ENCODE data around the gene SPTB. TPM values are rescaled to one million over a fixed set of nuclear protein-coding genes. Genes with fewer than 3 reads are reported as not detected.

SPTB gene
- polyA plus RNA-seq, 1 donor (not counting 4 experiments of a cell fraction or from before 2014, with no cell fraction given), result not detected

- no peaks in the 10 kb centered on the region for H3K9me3 ChIP-seq (ENCODE audit: control insufficient read depth, low read depth, low read length)
- H3K4me3 ChIP-seq (ENCODE audit: control insufficient read depth in 2 of 3, extremely low read depth in 1 of 3, insufficient read depth in 2 of 3, low read depth in 1 of 3, low read length in 3 of 3), result peak overlapping the region; percentile 4 to 61 (median 43)
- no peaks in the 10 kb centered on the region for H3K79me2 ChIP-seq (ENCODE audit: control insufficient read depth, insufficient read depth, low read length)
- H3K36me3 ChIP-seq (ENCODE audit: control insufficient read depth in 2 of 2, extremely low read depth in 1 of 2, insufficient read depth in 2 of 2, low read length in 2 of 2), result no peaks in the 10 kb centered on the region
- peaks cover 59% of the 10 kb centered on the region for H3K27me3 ChIP-seq (ENCODE audit: control insufficient read depth, extremely low read depth, insufficient read depth, low read length)
- FAIRE-seq, result peak; percentile 52
- H3K4me1 ChIP-seq (ENCODE audit: control insufficient read depth, extremely low read depth, insufficient read depth, low read length), result peaks cover 4% of the 10 kb centered on the region
- H3K27ac ChIP-seq (ENCODE audit: control insufficient read depth, insufficient read depth, low read length), result no peak overlapping the region
- H3K4me2 ChIP-seq (ENCODE audit: control insufficient read depth, extremely low read depth, insufficient read depth, low read depth, low read length), result peak overlapping the region; percentile 77
- no peaks in the 10 kb centered on the region for H3K9me1 ChIP-seq (ENCODE audit: control insufficient read depth, extremely low read depth, insufficient read depth, low read length)
- no peaks in the 10 kb centered on the region for H4K20me1 ChIP-seq (ENCODE audit: control insufficient read depth, extremely low read depth, insufficient read depth, low read length)
- H2AFZ ChIP-seq (ENCODE audit: control insufficient read depth, low read length), result no peak overlapping the region
- no peak for DNase-seq (ENCODE audit: low read depth, low spot score)
- TF ChIP-seq EZH2 (IDR thresholded peaks at IDR 0.05; ENCODE audit: low read length) (peak; percentile 73), CTCF (optimal IDR thresholded peaks at IDR 0.05 in 1 of 3, IDR thresholded peaks at IDR 0.05 in 1 of 3, conservative IDR thresholded peaks at IDR 0.05 in 1 of 3; ENCODE audit: extremely low read depth in 1 of 3, insufficient read depth in 2 of 3, low read length in 3 of 3) (no peak)
- no peak overlapping the region for H3K9ac ChIP-seq (ENCODE audit: control insufficient read depth, extremely low read depth, insufficient read depth, low read length)
- dilution Hi-C loops (cut with MboI; ENCODE audit: extremely low pct_ligation_motif_present, low sequenced_read_pairs), result no loop called here
Observed at GRCh38 chr14:64880221-64881121, 764 bp upstream of the SPTB start.

DNA sequence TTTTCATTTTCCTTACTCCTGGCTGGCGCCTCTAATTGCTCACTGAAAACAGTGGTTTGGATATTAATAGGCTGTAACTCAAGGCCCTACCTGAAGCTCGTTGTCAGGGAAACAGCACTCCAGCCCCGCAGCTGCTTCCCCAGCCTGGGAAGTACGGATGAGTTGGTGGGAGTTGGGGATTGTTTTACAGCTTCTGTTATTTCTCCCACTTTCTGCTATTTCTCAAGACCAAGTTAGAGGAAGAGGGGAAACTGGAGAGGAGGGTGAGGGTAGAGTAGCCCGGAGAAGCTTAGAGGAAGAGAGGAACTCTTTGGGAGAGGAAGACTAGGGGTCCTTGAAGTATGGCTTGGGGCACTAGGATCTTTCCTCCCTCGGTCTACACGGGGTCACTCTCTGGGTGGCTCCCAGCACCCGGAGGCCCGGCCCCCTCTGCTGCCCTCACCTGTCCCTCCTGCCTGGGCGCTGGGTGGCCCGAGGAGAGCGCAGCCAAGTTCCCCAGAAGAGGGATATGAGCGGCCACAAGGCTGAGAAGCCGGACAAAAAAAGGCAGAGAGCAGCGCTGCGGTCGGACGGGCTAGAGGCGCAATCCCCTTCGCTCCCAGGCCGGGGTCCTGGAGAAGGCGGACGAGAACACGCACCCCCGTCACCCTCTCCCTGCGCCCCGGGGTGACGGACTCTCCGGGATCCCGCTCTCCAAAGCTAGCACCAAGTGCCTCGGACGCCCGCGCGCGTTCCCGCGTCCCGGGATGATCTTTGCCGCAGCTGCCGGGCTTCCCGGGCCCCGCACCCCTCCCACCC, 671 bp downstream of the SPTB start:
- Histone ChIP-seq H2AFZ (ENCODE audit: control insufficient read depth, low read length) (no peak overlapping the region), H3K4me2 (ENCODE audit: control insufficient read depth, extremely low read depth, insufficient read depth, low read depth, low read length) (no peak overlapping the region), H3K27ac (ENCODE audit: control insufficient read depth, insufficient read depth, low read length) (no peak overlapping the region), H3K4me3 (ENCODE audit: control insufficient read depth in 2 of 3, extremely low read depth in 1 of 3, insufficient read depth in 2 of 3, low read depth in 1 of 3, low read length in 3 of 3) (no peak overlapping the region), H4K20me1 (ENCODE audit: control insufficient read depth, extremely low read depth, insufficient read depth, low read length) (no peaks in the 10 kb centered on the region), H3K27me3 (ENCODE audit: control insufficient read depth, extremely low read depth, insufficient read depth, low read length) (peaks cover 61% of the 10 kb centered on the region), H3K79me2 (ENCODE audit: control insufficient read depth, insufficient read depth, low read length) (no peaks in the 10 kb centered on the region), H3K9ac (ENCODE audit: control insufficient read depth, extremely low read depth, insufficient read depth, low read length) (no peak overlapping the region), H3K36me3 (ENCODE audit: control insufficient read depth in 2 of 2, extremely low read depth in 1 of 2, insufficient read depth in 2 of 2, low read length in 2 of 2) (no peaks in the 10 kb centered on the region), H3K9me3 (ENCODE audit: control insufficient read depth, low read depth, low read length) (no peaks in the 10 kb centered on the region), H3K9me1 (ENCODE audit: control insufficient read depth, extremely low read depth, insufficient read depth, low read length) (no peaks in the 10 kb centered on the region), H3K4me1 (ENCODE audit: control insufficient read depth, extremely low read depth, insufficient read depth, low read length) (peaks cover 4% of the 10 kb centered on the region)
- dilution Hi-C loops (cut with MboI; ENCODE audit: extremely low pct_ligation_motif_present, low sequenced_read_pairs), result no loop called here
- DNase-seq (ENCODE audit: low read depth, low spot score) (no peak), FAIRE-seq (no peak)
- TF ChIP-seq EZH2 (IDR thresholded peaks at IDR 0.05; ENCODE audit: low read length), result peak; percentile 54
- no peak for TF ChIP-seq CTCF (optimal IDR thresholded peaks at IDR 0.05 in 1 of 3, IDR thresholded peaks at IDR 0.05 in 1 of 3, conservative IDR thresholded peaks at IDR 0.05 in 1 of 3; ENCODE audit: extremely low read depth in 1 of 3, insufficient read depth in 2 of 3, low read length in 3 of 3)

Data from keratinocyte (primary cell).